ENCODE results near the gene C15orf62. TPM values are rescaled to one million over a fixed set of nuclear protein-coding genes. Genes with fewer than 3 reads are reported as not detected.
A peak's percentile ranks its signal among the peaks of the same experiment; 100 is the strongest.

C15orf62 gene
- polyA plus RNA-seq, 1 of the 3 experiments (the other 2 are of a cell fraction), result not detected

GRCh38 chr15:40759961-40760360 is 9.8 kb upstream of the C15orf62 start:
- H3K9ac ChIP-seq, result no peak overlapping the region
- no peak overlapping the region for H3K4me2 ChIP-seq
- no peaks in the 10 kb centered on the region for H3K9me3 ChIP-seq
- ChIA-PET CTCF (interaction anchor here (1.1 to 1.5 kb wide), 4 partner anchors 9 to 26 kb away, joined by 3 to 4 read pairs (median 4); no protein-coding TSS in a partner anchor), POLR2A (no interaction called here)
- H2AFZ ChIP-seq (ENCODE audit: low read depth), result no peak overlapping the region
- peaks cover under 1% of the 10 kb centered on the region; the same call in 1 of the 2 replicates for H3K79me2 ChIP-seq (ENCODE audit: insufficient read depth)
- WGBS (ENCODE audit: low lambda C conversion rate), result 100% methylated on average over 2 of the region's 5 CpGs
- no peaks in the 10 kb centered on the region for H3K27me3 ChIP-seq (ENCODE audit: insufficient read depth)
- H3K36me3 ChIP-seq (replicated peaks in 1 of 2; ENCODE audit: control insufficient read depth in 1 of 2, insufficient read depth in 2 of 2, low read length in 1 of 2), result no peaks in the 10 kb centered on the region
- no peak for TF ChIP-seq RCOR1 (IDR thresholded peaks at IDR 0.05; ENCODE audit: low read length)
- no peak for TF ChIP-seq MXI1 (IDR thresholded peaks at IDR 0.05; ENCODE audit: low read depth, low read length)
- no peak for TF ChIP-seq CTCF (IDR thresholded peaks at IDR 0.05)
- TF ChIP-seq EP300 (IDR thresholded peaks at IDR 0.05; ENCODE audit: borderline replicate concordance in 1 of 2, low read depth in 1 of 2, low read length in 1 of 2), result no peak
- TF ChIP-seq PBX3 (IDR thresholded peaks at IDR 0.05), result no peak
- TF ChIP-seq SIN3A (IDR thresholded peaks at IDR 0.05; ENCODE audit: borderline replicate concordance, low read depth, low read length), result no peak
- no peaks in the 10 kb centered on the region for H4K20me1 ChIP-seq (ENCODE audit: insufficient read depth)
- H3K4me1 ChIP-seq (ENCODE audit: control insufficient read depth in 1 of 2, insufficient read depth in 2 of 2, low read depth in 1 of 2, low read length in 1 of 2), result peaks cover 6 to 37% of the 10 kb centered on the region in 2 experiments; a peak in 3 of 4 replicates
- H3F3A ChIP-seq (replicated peaks; ENCODE audit: insufficient read depth), result peaks cover 7% of the 10 kb centered on the region
- no peak for DNase-seq
- H3K27ac ChIP-seq (ENCODE audit: low read depth in 2 of 2, low read length in 1 of 2), result no peak overlapping the region
- H3K4me3 ChIP-seq (ENCODE audit: low read depth in 2 of 2, low read length in 1 of 2), result no peak overlapping the region
- no peaks in the 10 kb centered on the region for H3K9me2 ChIP-seq

- H3K27ac ChIP-seq (ENCODE audit: low read depth in 2 of 2, low read length in 1 of 2), result no peak overlapping the region
These were observed 6.6 kb upstream of the C15orf62 start for GRCh38 chr15:40762919-40763800.

More at GRCh38 chr15:40762919-40763800, 6.6 kb upstream of the C15orf62 start:
- H3K4me2 ChIP-seq, result peak overlapping the region; percentile 37; the same call in 1 of the 2 replicates
- no peaks in the 10 kb centered on the region for H3K9me2 ChIP-seq
- H3K9ac ChIP-seq, result no peak overlapping the region
- peaks cover 27 to 44% of the 10 kb centered on the region in 2 experiments; a peak in 3 of 4 replicates for H3K4me1 ChIP-seq (ENCODE audit: control insufficient read depth in 1 of 2, insufficient read depth in 2 of 2, low read depth in 1 of 2, low read length in 1 of 2)
- TF ChIP-seq ZBTB33 (IDR thresholded peaks at IDR 0.05; ENCODE audit: borderline replicate concordance, low read depth) (no peak), NFIC (IDR thresholded peaks at IDR 0.05; ENCODE audit: borderline replicate concordance) (peak; percentile 83), RCOR1 (IDR thresholded peaks at IDR 0.05; ENCODE audit: low read length) (peak; percentile 49; the same call in 1 of the 2 replicates), NRF1 (IDR thresholded peaks at IDR 0.05; ENCODE audit: low read depth, low read length) (peak; percentile 68), JUND (IDR thresholded peaks at IDR 0.05) (no peak)
- 61% methylated on average over 35 of the region's 55 CpGs for WGBS (ENCODE audit: low lambda C conversion rate)
- ChIA-PET CTCF (interaction anchor here (0.9 to 31.8 kb wide), 5 partner anchors 18 to 128 kb away, joined by 3 to 555 read pairs (median 4); partner anchors contain the start of gene RMDN3), POLR2A (no interaction called here)
- H3K36me3 ChIP-seq (replicated peaks in 1 of 2; ENCODE audit: control insufficient read depth in 1 of 2, insufficient read depth in 2 of 2, low read length in 1 of 2), result peaks cover 0 to 4% of the 10 kb centered on the region in 2 experiments
- no peaks in the 10 kb centered on the region for H3K9me3 ChIP-seq
- H3K4me3 ChIP-seq (ENCODE audit: low read depth in 2 of 2, low read length in 1 of 2), result no peak overlapping the region; a peak in 1 of 4 replicates
- peak; percentile 83 for DNase-seq
- H3F3A ChIP-seq (replicated peaks; ENCODE audit: insufficient read depth), result peaks cover 12% of the 10 kb centered on the region
- H3K79me2 ChIP-seq (ENCODE audit: insufficient read depth), result no peaks in the 10 kb centered on the region
- H3K27me3 ChIP-seq (ENCODE audit: insufficient read depth), result no peaks in the 10 kb centered on the region
- H2AFZ ChIP-seq (ENCODE audit: low read depth), result no peak overlapping the region; the same call in 1 of the 2 replicates
- no peaks in the 10 kb centered on the region for H4K20me1 ChIP-seq (ENCODE audit: insufficient read depth)

All from SK-N-SH (cell line).